A549 (cell line): ENCODE data around the gene PCDHA11. TPM values are rescaled to one million over a fixed set of nuclear protein-coding genes. Genes with fewer than 3 reads are reported as not detected.

Experiments
- ATAC-seq, 2 experiments: fragments of 200-7000 bp in 1 of 2; fragments of >200 bp in 1 of 2; cut with Nextera tagmentation in 1 of 2; cut with Tn5 transposase in 1 of 2; 3 replicates each; pipeline versions ENCODE4 v1.8.0 to v1.9.1; 2018 to 2020; ENCODE audit warnings: mild to moderate bottlenecking in 1 of 2, moderate library complexity in 1 of 2
- CTCF ChIA-PET: fragments of 300-600 bp; sonication (Branson Sonifier 250); formaldehyde crosslinking; extraction: SDS; loops from one replicate; lab custom pipeline; 2021; ENCODE audit warnings: antibody characterized with exemption, inconsistent platforms; lab: Yijun Ruan, JAX
- POLR2A ChIA-PET: fragments of 350-600 bp; formaldehyde crosslinking; extraction: SDS; loops from one replicate; lab custom pipeline; 2021; ENCODE audit warnings: antibody characterized with exemption, inconsistent platforms; lab: Yijun Ruan, JAX
- DNase-seq, 2 experiments: peaks; one replicate each; pipeline versions ENCODE4 v3.0.0 to v3.0.0-alpha.2; 2011 to 2016; ENCODE audit warnings: low read depth in 1 of 2, low spot score in 1 of 2
- FAIRE-seq: peaks from 2 replicates; lab custom pipeline; 2011; peaks lifted over from hg19 to GRCh38; lab: Jason Lieb, UNC
- H3K27ac ChIP-seq, 2 experiments: fragments of >200 bp; sonication (Bioruptor Twin); formaldehyde crosslinking; 3 replicates each; pipeline ENCODE4 v1.5.1; 2016 to 2017
- H3K4me1 ChIP-seq: fragments of >200 bp; sonication (Bioruptor Twin); formaldehyde crosslinking; 3 replicates; pipeline ENCODE4 v1.6.1; 2016
- H3K4me2 ChIP-seq: fragments of >200 bp; sonication (Bioruptor Twin); formaldehyde crosslinking; 3 replicates; pipeline ENCODE4 v1.6.1; 2016
- H3K4me3 ChIP-seq: fragments of >200 bp; sonication (Bioruptor Twin); formaldehyde crosslinking; 3 replicates; pipeline ENCODE4 v1.5.1; 2016
- H3K9me3 ChIP-seq: fragments of >200 bp; sonication (Bioruptor Twin); formaldehyde crosslinking; 3 replicates; pipeline ENCODE4 v1.6.1; 2016
- EHF ChIP-seq: fragments of 250-450 bp; sonication (Bioruptor Pico); IDR thresholded peaks from 2 replicates; pipeline ENCODE4 v1.5.0; 2020; ENCODE audit warnings: mild to moderate bottlenecking
- ESRRA ChIP-seq: fragments of 150-350 bp; IDR thresholded peaks from 2 replicates; pipeline ENCODE4 v1.6.1; 2014; ENCODE audit warnings: mild to moderate bottlenecking, low read length, borderline replicate concordance
- FOSL2 ChIP-seq, 2 experiments: fragments of 450-650 bp in 1 of 2; fragments of >200 bp in 1 of 2; sonication (Bioruptor Twin) in 1 of 2; formaldehyde crosslinking; IDR thresholded peaks; 2 replicates each; pipeline versions ENCODE4 v1.5.0 to v1.6.1; 2016 to 2020; ENCODE audit warnings: mild to moderate bottlenecking in 1 of 2, moderate library complexity in 1 of 2
- FOXS1 ChIP-seq: fragments of 250-450 bp; sonication (Bioruptor Pico); IDR thresholded peaks from 2 replicates; pipeline ENCODE4 v1.5.0; 2020; ENCODE audit warnings: mild to moderate bottlenecking, moderate library complexity
- JUN ChIP-seq, 2 experiments: fragments of >200 bp; sonication (Bioruptor Twin); formaldehyde crosslinking; IDR thresholded peaks; 2 replicates in 1 of 2; 3 replicates in 1 of 2; pipeline ENCODE4 v1.6.1; 2016 to 2017
- MAFK ChIP-seq: fragments of 450-650 bp; IDR thresholded peaks from 2 replicates; pipeline ENCODE4 v1.6.1; 2014; ENCODE audit not compliant: partially characterized antibody
- PHF8 ChIP-seq: fragments of 200-600 bp; sonication (generic); IDR thresholded peaks from 2 replicates; pipeline ENCODE4 v1.6.1; 2016; ENCODE audit warnings: low read depth, mild to moderate bottlenecking, antibody characterized with exemption, moderate library complexity, borderline replicate concordance
- RAD21 ChIP-seq, 2 experiments: fragments of >200 bp in 1 of 2; sonication (Bioruptor Twin) in 1 of 2; formaldehyde crosslinking in 1 of 2; IDR thresholded peaks in 1 of 2; conservative IDR thresholded peaks in 1 of 2; 2 replicates in 1 of 2; 3 replicates in 1 of 2; pipeline ENCODE4 v1.6.1; 2012 to 2018; ENCODE audit warnings: inconsistent platforms in 1 of 2
- RARB ChIP-seq: fragments of 250-450 bp; sonication (Bioruptor Pico); IDR thresholded peaks from 2 replicates; pipeline ENCODE4 v1.8.0; 2021; ENCODE audit warnings: mild to moderate bottlenecking, moderate library complexity
- SMC3 ChIP-seq: fragments of >200 bp; sonication (Bioruptor Twin); formaldehyde crosslinking; IDR thresholded peaks from 3 replicates; pipeline ENCODE4 v1.6.1; 2018; ENCODE audit warnings: inconsistent platforms
- WGBS: methylation state at CpG from one replicate; pipeline ENCODE4 v1.1.6; 2017; ENCODE audit errors: missing lambda C conversion rate; 5-methylcytosine and 5-hydroxymethylcytosine counted together
- polyA plus RNA-seq, 4 experiments: library from polyadenylated mRNA; depleted of rRNA in 3 of 4; stranded (reverse); fragments of >200 nt; fragmentation: RNase III in 1 of 4; extraction: RNeasy Plus Mini Kit Qiagen cat#74134 plus additional on column Dnase treatment in 1 of 4; gene quantifications; 2 replicates in 3 of 4; 3 replicates in 1 of 4; pipeline ENCODE4 v1.2.3, GENCODE V29; 2011 to 2017
- TF ChIP-seq, protein P1 (sequence below): fragments of >200 bp; sonication (Bioruptor Twin); formaldehyde crosslinking; IDR thresholded peaks from 3 replicates; pipeline ENCODE4 v1.6.1; 2016
- TF ChIP-seq, protein P2 (sequence below): fragments of 450-650 bp; IDR thresholded peaks from 2 replicates; pipeline ENCODE4 v1.6.1; 2014; ENCODE audit warnings: antibody characterized with exemption
- TF ChIP-seq, protein P3 (sequence below): fragments of >200 bp; sonication (Bioruptor Twin); formaldehyde crosslinking; IDR thresholded peaks from 3 replicates; pipeline ENCODE4 v1.5.1; 2016

The PCDHA11 gene
- polyA plus RNA-seq, 2 of the 4 experiments (the other 2 are of a cell fraction) = 0.08 to 0.27 TPM

DNA sequence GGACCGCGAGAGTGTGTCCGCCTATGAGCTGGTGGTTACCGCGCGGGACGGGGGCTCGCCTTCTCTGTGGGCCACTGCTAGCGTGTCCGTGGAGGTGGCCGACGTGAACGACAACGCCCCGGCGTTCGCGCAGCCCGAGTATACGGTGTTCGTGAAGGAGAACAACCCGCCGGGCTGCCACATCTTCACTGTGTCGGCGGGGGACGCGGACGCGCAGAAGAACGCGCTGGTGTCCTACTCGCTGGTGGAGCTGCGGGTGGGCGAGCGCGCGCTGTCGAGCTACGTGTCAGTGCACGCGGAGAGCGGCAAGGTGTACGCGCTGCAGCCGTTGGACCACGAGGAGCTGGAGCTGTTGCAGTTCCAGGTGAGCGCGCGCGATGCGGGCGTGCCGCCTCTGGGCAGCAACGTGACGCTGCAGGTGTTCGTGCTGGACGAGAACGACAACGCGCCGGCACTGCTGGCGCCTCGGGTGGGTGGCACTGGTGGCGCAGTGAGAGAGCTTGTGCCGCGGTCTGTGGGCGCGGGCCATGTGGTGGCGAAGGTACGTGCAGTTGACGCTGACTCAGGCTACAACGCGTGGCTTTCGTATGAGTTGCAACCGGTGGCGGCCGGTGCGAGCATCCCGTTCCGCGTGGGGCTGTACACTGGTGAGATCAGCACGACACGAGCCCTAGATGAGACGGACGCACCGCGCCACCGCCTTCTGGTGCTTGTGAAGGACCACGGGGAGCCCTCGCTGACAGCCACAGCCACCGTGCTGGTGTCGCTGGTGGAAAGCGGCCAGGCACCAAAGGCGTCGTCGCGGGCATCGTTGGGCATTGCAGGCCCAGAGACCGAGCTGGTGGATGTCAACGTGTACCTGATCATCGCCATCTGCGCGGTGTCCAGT, 32.9 kb upstream of the PCDHA11 start:
- 86% methylated on average over 91 of the region's 103 CpGs for WGBS
- ChIA-PET POLR2A (no interaction called here), CTCF (interaction anchor here (0.8 to 1.0 kb wide), 4 partner anchors 14 to 40 kb away, joined by 3 to 4 read pairs (median 3); partner anchors contain the start of genes PCDHA12 and PCDHA5)
- peaks cover 5% of the 10 kb centered on the region; the same call in 1 of the 3 replicates for H3K9me3 ChIP-seq
- TF ChIP-seq, protein P1, sequence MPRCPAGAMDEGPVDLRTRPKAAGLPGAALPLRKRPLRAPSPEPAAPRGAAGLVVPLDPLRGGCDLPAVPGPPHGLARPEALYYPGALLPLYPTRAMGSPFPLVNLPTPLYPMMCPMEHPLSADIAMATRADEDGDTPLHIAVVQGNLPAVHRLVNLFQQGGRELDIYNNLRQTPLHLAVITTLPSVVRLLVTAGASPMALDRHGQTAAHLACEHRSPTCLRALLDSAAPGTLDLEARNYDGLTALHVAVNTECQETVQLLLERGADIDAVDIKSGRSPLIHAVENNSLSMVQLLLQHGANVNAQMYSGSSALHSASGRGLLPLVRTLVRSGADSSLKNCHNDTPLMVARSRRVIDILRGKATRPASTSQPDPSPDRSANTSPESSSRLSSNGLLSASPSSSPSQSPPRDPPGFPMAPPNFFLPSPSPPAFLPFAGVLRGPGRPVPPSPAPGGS = no peak
- TF ChIP-seq RARB (CRISPR knock-in tag) (no peak), JUN (IDR thresholded peaks at IDR 0.05) (no peak)
- H3K4me3 ChIP-seq = no peak overlapping the region
- no peak for FAIRE-seq
- H3K4me2 ChIP-seq = no peak overlapping the region
- H3K4me1 ChIP-seq = no peaks in the 10 kb centered on the region
- H3K27ac ChIP-seq = no peak overlapping the region
- no peak for ATAC-seq
- no peak for DNase-seq

DNA sequence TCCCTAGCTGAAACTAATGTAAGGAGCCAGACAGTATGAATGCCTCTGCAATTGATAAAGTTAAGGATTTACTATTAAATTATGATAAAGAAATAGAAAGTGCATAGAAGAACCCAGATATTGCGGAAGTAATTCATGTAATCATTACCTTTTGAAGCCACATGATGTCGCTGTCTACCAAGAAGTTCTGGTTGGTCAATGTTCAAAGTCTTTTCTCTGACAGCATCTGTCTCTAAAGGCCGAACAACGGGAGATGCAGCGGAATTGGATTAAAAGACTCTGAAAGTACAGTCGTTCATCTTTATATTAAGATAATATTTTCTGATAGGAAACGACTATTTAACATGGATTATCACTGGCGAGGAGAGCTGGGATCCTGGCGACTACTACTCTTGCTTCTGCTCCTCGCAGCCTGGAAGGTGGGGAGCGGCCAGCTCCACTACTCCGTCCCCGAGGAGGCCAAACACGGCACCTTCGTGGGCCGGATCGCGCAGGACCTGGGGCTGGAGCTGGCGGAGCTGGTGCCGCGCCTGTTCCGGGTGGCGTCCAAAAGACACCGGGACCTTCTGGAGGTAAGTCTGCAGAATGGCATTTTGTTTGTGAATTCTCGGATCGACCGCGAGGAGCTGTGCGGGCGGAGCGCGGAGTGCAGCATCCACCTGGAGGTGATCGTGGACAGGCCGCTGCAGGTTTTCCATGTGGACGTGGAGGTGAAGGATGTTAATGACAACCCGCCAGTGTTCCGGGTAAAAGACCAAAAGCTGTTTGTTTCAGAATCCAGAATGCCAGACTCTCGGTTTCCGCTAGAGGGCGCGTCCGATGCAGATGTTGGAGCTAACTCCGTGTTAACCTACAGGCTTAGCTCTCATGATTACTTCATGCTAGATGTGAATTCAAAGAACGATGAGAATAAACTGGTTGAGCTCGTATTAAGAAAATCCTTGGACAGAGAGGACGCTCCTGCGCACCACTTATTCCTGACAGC, 27.5 kb upstream of the PCDHA11 start, which contains the start of gene PCDHA8:
Gene PCDHA8 (plus strand): TSS at position 210 of the 985 bp plus-strand sequence. CDS start 135 bp downstream, at position 345.
- TF ChIP-seq FOSL2 (IDR thresholded peaks at IDR 0.05) (no peak), FOSL2 (CRISPR knock-in tag; IDR thresholded peaks at IDR 0.05) (no peak), MAFK (no peak), FOXS1 (CRISPR knock-in tag) (no peak), SMC3 (0 out of 3 replicates have a peak, but pooled peaks have one; percentile 12), RAD21 (conservative IDR thresholded peaks at IDR 0.05 in 1 of 2, IDR thresholded peaks at IDR 0.05 in 1 of 2) (peak; percentile 50 to 55), EHF (CRISPR knock-in tag) (no peak), PHF8 (no peak), ESRRA (no peak)
- TF ChIP-seq, protein P2, sequence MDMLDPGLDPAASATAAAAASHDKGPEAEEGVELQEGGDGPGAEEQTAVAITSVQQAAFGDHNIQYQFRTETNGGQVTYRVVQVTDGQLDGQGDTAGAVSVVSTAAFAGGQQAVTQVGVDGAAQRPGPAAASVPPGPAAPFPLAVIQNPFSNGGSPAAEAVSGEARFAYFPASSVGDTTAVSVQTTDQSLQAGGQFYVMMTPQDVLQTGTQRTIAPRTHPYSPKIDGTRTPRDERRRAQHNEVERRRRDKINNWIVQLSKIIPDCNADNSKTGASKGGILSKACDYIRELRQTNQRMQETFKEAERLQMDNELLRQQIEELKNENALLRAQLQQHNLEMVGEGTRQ = no peak
- TF ChIP-seq, protein P3, sequence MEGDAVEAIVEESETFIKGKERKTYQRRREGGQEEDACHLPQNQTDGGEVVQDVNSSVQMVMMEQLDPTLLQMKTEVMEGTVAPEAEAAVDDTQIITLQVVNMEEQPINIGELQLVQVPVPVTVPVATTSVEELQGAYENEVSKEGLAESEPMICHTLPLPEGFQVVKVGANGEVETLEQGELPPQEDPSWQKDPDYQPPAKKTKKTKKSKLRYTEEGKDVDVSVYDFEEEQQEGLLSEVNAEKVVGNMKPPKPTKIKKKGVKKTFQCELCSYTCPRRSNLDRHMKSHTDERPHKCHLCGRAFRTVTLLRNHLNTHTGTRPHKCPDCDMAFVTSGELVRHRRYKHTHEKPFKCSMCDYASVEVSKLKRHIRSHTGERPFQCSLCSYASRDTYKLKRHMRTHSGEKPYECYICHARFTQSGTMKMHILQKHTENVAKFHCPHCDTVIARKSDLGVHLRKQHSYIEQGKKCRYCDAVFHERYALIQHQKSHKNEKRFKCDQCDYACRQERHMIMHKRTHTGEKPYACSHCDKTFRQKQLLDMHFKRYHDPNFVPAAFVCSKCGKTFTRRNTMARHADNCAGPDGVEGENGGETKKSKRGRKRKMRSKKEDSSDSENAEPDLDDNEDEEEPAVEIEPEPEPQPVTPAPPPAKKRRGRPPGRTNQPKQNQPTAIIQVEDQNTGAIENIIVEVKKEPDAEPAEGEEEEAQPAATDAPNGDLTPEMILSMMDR = peak; percentile 33; the same call in 1 of the 3 replicates
- TF ChIP-seq, all 56 proteins: peak for 3
- POLR2A ChIA-PET = no interaction called here
- H3K4me3 ChIP-seq = peak within 1 kb of the TSS; percentile 42
- DNase-seq (peak; percentile 20 to 46), ATAC-seq (peak; percentile 78 to 82; a peak in 5 of 6 replicates), FAIRE-seq (no peak)
- no peaks in the 10 kb centered on the region for H3K4me1 ChIP-seq
- 54% methylated on average over 40 of the region's 47 CpGs for WGBS
- H3K9me3 ChIP-seq = 0 out of 3 replicates have a peak, but pooled peaks cover 3% of the 10 kb centered on the region
- H3K27ac ChIP-seq = no peak within 1 kb of the TSS
- CTCF ChIA-PET = interaction anchor here (0.6 to 2.4 kb wide), 28 partner anchors 8 to 528 kb away, joined by 3 to 18 read pairs (median 3); partner anchors contain the start of genes PCDHA1, PCDHA11, PCDHA12 and PCDHA5
- peak within 1 kb of the TSS; percentile 55 for H3K4me2 ChIP-seq
